HG02623 (cell line): ENCODE measurements around the gene SNAPC4.
A peak's percentile ranks its signal among the peaks of the same experiment; 100 is the strongest.
"Not testable (repeated sequence)": the region's sequence is repeated elsewhere in the genome, so short reads cannot be mapped to it uniquely, and the experiment has no call there.

ENCODE experiments used
- ATAC-seq: cut with Tn5 transposase; IDR thresholded peaks from one replicate; pipeline ENCODE4 v1.9.1; 2021; ENCODE audit warnings: moderate library complexity; ENCODE audit not compliant: unreplicated experiment

The SNAPC4 gene

DNA sequence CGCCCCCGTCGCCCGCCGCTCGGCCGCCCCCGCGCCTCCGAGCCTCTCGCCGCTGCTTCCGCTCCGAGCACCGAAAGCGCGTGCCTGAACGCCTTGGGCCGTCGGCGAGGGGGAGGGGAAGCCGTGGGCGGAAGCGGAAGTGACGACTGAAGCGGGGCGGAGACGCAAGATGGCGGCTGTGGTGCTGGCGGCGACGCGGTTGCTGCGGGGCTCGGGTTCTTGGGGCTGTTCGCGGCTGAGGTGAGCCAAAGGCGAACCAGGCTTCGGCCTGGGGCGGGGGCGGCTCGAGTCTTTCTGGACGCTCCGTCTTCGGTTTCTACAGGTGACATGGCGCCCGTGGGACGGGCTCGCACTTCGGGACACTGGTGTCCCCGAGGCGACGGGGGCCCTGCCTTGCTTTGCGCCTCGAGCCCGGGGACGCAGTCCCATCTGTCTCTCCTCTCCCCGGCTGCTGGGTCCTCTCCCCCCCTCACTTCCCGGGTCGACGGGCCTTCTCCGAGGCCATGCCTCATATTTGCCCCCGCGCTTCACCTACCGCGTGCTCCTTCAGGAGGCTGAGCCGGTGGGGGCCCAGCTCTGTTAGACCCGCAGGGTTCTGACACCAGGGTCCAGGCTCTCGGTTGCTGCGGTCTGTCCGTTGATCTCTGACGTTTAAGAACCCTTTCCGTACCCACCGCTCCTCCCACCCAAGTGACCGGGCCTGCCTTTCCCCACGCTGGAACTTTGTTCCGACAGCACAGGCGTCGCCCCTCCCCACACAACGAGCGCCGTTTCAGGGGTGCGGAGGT, 10.7 kb upstream of the SNAPC4 start, which contains the start of the genes ENTR1 and PMPCA:
ENTR1 (minus strand) TSS at position 115 of the 788 bp plus-strand sequence. CDS start 217 bp downstream, outside the sequence.
PMPCA (plus strand) TSS at position 159 of the 788 bp plus-strand sequence; CDS start at position 170, 11 bp downstream.
- peak; percentile 87 for ATAC-seq

DNA sequence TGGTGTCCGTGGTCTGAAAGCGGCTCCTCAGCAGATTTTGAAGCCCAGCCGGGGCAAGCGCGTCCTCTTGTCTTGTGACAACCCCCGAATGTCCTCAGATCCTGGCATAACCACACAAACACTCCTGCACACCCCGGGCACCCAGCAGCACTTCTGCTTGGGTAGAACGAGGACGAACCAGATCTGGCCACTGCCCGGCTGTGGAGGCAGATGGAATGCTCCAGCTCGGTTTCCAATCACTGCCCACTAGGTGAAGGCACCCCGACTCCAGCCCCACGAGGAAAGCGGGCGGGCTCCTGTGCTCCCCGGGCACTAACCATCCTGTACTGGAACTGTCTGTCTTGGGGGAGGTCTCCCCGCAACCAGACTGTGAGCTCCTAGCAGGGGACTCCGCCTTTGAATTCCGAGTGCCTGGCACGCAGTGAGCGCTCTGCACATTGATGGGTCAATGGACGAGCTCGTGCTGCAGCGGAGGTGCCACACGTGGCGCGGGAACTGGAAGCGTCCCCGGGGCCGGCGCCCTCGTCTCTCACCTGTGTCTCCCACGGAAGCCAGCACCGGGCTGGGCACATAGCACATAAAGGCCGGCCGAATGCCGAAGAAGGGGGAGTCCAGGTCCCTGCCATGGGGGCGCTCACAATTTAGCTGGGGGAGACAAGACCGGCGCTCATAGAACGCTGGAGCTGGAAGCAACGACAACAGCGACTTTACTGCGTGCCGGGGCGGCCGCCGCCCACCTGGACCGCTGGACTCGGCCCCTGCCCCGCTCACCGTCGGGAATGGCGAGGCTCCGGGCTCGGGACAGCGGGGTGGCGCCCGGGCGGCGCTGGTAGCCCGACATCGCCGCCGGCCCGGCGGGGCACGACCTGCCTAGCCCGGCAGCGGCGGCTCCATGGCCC, 9.8 kb upstream of the SNAPC4 start:
- peak; percentile 23 for ATAC-seq

DNA sequence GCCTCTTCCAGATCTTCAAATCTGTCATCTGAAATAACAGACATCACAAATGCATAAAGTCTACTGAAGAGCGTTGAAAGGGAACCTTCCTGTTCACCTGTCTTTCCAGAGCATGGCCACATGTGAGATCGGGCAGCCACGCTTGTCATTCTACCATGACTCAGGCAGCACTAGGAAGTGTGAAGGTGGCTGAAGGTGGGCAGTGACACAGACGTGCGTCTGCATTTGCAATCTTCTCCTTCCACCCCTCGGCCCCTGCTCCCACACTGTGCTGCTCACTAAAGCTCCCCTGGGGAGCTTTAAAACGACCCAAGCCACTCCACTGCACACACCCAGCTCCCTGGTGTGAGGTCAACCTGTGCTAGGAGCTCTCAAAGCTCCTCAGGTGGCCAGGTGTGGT, 7.9 kb upstream of the SNAPC4 start:
- ATAC-seq = no peak

DNA sequence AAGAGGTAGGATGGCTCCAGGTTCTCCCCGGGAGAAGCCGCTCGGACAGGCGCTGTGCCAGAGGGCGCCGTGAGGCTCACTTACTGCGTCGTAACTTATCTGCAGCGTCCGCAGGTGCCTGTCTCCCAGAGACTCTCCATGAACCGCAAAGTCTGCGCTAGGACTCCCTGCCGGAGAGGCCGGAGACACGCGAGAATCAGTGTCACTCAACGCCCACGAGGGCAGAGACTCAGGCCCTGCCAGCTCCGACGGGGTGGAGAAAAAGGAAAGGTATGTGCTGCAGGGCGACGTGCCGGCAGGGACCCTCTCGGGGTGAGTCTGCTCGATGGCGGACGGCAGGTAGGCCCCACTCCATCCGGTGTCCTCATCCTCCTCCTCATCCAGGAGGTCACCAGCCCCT, 7.1 kb upstream of the SNAPC4 start:
- ATAC-seq = not testable (repeated sequence)

GRCh38 chr9:136405904-136406303, 5.9 kb upstream of the SNAPC4 start:
- not testable (repeated sequence) for ATAC-seq

- ATAC-seq = no peak
These were observed 5.5 kb upstream of the SNAPC4 start for GRCh38 chr9:136405481-136405880.

GRCh38 chr9:136404801-136405136, 4.8 kb upstream of the SNAPC4 start:
- ATAC-seq = no peak

DNA sequence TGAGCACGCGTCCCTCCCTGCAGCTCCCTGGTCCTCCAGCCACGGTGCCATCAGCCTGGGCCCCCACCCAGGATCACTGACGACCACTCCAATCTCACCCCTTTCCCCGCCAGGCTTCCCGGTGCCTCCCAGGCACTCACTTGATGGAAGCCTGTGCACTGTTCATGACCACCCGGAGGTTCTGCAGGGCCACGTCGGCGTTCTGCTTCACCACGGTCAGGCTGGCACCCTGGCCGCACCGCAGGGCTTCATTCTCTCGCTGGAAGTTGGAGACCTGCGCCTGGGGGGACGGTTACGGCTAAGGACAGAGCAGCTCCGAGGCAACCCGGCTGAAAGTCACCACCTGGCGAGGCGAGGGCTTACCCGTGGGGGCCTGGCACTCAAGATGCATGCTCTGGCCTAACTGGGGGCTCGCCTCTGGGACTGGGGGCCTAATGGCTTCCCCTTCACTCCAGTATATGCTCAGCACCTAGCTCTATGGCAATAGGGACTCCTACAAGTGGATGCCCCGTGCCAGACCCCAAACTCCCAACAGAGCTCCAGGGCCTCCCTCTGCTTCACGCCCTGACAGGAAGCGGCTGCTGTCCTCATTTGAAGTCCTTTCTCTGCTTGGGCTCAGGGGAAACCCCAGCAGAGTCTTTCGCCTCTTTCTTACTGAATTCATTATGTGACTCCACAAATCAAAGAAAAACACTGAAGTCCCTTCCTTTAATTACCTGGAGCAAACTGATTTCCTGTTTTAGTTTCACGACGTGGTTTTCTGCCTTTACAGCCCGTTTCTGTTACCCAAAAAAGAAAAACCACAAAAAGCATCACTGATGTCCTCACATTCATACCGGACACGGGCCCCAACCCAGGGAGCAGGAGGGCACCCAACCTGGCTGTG, 4.2 kb upstream of the SNAPC4 start:
- ATAC-seq = no peak

- ATAC-seq = no peak
These were observed 3.6 kb upstream of the SNAPC4 start for GRCh38 chr9:136403538-136403914.

DNA sequence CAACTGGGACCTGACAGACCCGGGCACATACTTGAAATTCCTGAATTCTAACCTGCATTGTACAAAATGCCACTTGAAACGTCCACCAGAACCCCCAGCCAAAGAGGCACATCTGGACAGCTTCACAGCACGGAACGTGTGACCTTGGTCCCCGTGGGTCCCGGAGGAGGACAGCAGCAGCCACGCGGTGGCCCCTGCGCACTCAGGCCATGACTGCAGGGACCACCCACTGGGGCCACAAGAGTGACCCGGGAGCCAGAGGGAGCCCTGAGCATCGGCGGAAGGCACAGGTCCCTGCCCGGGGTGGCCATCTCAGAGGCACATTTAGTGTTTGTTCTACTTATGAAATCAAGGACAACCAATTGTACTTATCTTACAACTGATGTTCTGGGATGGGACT, 2.1 kb upstream of the SNAPC4 start:
- ATAC-seq = no peak

- ATAC-seq = no peak
These were observed 1.4 kb upstream of the SNAPC4 start for GRCh38 chr9:136401173-136401922.

- ATAC-seq = no peak
These were observed 563 bp downstream of the SNAPC4 start for GRCh38 chr9:136399176-136400037.

DNA sequence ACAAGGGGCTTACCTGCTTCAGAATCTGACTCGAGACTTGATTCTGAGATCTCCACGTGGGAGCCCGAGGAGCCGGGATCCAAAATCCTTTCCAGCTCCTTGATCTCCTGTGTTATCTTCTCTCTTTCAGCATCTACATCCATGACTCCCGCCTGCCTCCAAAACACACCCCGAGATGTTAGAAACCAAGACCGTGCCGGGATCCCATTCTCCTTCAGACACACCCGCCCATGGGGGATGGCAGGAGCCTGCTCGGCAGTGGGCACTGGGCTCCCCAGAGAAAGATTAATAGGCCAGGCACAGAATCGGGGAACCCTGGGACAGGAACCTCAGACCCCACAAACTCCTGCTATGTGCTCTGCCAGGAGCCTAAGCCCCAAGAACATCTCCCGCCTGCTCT, 1.7 kb downstream of the SNAPC4 start:
- no peak for ATAC-seq

- no peak for ATAC-seq
These were observed 2.3 kb downstream of the SNAPC4 start for GRCh38 chr9:136397643-136398042.

DNA sequence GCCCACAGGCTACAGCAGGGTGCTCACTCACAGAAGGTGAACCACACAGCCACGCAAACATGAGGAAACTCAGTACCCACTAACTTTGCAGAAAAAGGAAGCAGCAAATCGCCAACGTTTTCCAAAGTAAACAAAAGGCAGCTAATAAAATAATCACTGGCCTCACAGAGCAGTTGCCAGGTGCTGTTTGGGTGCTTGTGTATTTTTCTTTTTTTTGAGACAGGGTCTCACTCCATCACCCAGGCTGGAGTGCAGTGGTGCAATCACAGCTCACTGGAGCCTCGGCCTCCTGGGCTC, 3.8 kb downstream of the SNAPC4 start:
- ATAC-seq = no peak

GRCh38 chr9:136395345-136396218, 4.4 kb downstream of the SNAPC4 start:
- ATAC-seq = no peak

GRCh38 chr9:136395020-136395340, 5.0 kb downstream of the SNAPC4 start:
- ATAC-seq = no peak

- no peak for ATAC-seq
These were observed 5.5 kb downstream of the SNAPC4 start for GRCh38 chr9:136394312-136395019.
